Activated CD4-positive, alpha-beta memory T cell treated with anti-CD3 and anti-CD28 coated beads for 36 hours (primary cell): Measurements from ENCODE around the gene GPR35. TPM values are rescaled to one million over a fixed set of nuclear protein-coding genes. Genes with fewer than 3 reads are reported as not detected.
"Not testable (repeated sequence)": the region's sequence is repeated elsewhere in the genome, so short reads cannot be mapped to it uniquely, and the experiment has no call there.

Source experiments
- CTCF ChIA-PET: fragments of 350-600 bp; sonication (Branson Sonifier 250); formaldehyde crosslinking; loops from one replicate; lab custom pipeline; 2021; ENCODE audit warnings: antibody characterized with exemption, inconsistent platforms; lab: Charles Lee
- POLR2A ChIA-PET: fragments of 350-600 bp; sonication (Branson Sonifier 250); formaldehyde crosslinking; loops from one replicate; lab custom pipeline; 2021; ENCODE audit warnings: antibody characterized with exemption; lab: Charles Lee
- DNase-seq: peaks from one replicate; pipeline ENCODE4 v3.0.0-alpha.2; 2020
- H3K27ac Mint-ChIP-seq: one replicate; pipeline ENCODE4 v1.8.0; 2021; ENCODE audit warnings: mixed read lengths
- H3K27me3 Mint-ChIP-seq: one replicate; pipeline ENCODE4 v1.8.0; 2021; ENCODE audit warnings: mixed read lengths
- H3K36me3 Mint-ChIP-seq: one replicate; pipeline ENCODE4 v1.8.0; 2021; ENCODE audit warnings: mixed read lengths
- H3K4me1 Mint-ChIP-seq: one replicate; pipeline ENCODE4 v1.8.0; 2021; ENCODE audit warnings: low read depth, mixed read lengths
- H3K4me3 Mint-ChIP-seq: one replicate; pipeline ENCODE4 v1.8.0; 2021; ENCODE audit warnings: mild to moderate bottlenecking, mixed read lengths
- H3K9me3 Mint-ChIP-seq: one replicate; pipeline ENCODE4 v1.8.0; 2021; ENCODE audit warnings: mixed read lengths
- intact Hi-C: fragments of 100-400 bp; cut with micrococcal nuclease; formaldehyde crosslinking; loops from one replicate; pipeline ENCODE4 v1.15.1; 2023
- total RNA-seq, 2 experiments: library from RNA; stranded (reverse); gene quantifications; one replicate each; pipeline ENCODE4 v1.2.3, GENCODE V29; 2021

Gene GPR35
- total RNA-seq, 2 experiments from 2014 or later, result 3.4 to 4.7 TPM

DNA sequence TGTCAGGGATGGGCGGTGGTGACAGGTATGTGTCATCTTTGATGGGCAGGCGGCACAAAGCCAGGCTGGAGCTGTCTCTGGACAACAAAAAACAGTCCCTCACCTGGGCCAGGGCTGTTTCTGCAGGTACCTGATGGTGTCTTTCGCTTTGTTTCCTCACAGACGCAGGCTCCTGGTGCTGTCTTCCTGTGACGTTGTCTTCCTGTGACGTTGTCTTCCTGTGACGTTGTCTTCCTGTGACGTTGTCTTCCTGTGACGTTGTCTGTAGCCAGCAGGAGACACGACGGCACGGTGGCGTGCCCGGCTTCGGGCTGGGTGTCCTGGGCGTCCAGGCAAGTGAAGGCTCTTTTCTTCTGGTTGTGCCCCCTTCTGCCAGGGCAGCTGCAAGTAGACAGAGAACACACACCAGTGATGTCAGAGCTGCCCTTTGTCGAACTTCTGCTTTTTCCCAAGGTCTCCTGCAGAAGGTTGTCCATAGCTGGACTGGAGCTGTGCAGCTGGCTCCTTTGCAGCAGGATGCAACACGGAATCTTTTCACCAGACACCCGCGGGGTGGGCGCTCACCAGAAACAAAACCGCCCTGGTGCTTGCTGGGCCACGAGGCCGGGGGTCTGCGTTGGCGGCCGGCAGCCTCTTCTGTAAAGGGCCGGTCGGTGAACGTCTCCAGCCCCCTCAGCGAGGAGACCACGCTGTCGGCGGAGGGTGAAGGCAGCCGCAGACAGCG, 21.1 kb downstream of the GPR35 start:
- DNase-seq, result peak; percentile 28
- intact Hi-C loops, result no loop called here
- Mint-ChIP-seq H3K27ac (no peak overlapping the region), H3K4me3 (no peak overlapping the region), H3K4me1 (peaks cover 2% of the 10 kb centered on the region), H3K9me3 (no peaks in the 10 kb centered on the region), H3K36me3 (no peaks in the 10 kb centered on the region), H3K27me3 (peaks cover 27% of the 10 kb centered on the region)
- CTCF ChIA-PET, result no interaction called here
- POLR2A ChIA-PET, result no interaction called here

DNA sequence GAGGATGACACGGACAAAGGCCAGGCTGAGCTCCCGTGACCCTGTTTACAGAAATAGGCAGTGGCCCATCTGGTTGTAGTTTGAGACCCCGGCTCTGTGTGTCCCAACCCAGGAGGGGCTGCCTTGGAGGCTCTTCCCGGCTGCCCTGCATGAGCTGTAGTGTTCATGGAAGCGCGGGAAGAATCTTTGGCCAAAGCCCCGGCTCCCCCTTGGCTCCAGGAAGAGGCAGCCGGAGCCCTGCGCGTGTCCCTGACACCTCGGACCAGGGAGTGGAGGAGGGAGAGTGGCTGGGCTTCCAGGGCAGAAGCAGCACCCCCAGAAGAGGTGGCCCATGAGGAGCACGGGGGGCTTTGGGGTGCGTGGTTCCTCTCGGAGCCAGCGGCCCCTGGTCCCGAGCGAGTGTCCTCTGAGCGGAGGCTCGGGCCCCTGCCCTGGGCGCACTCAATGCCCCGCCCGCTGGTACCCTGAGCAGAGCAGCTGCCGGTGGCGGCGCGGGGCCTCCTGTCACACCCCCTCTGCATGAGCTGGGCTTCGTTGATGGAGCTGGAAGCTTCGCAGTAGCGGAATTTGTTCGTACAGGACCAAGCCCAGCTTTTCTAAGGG, 21.7 kb downstream of the GPR35 start:
- ChIA-PET CTCF (no interaction called here), POLR2A (no interaction called here)
- H3K27me3 Mint-ChIP-seq, result peaks cover 27% of the 10 kb centered on the region
- no peak overlapping the region for H3K4me3 Mint-ChIP-seq
- no peak for DNase-seq
- H3K4me1 Mint-ChIP-seq, result peaks cover 2% of the 10 kb centered on the region
- H3K27ac Mint-ChIP-seq, result no peak overlapping the region
- no peaks in the 10 kb centered on the region for H3K9me3 Mint-ChIP-seq
- intact Hi-C loops, result no loop called here
- H3K36me3 Mint-ChIP-seq, result no peaks in the 10 kb centered on the region

DNA sequence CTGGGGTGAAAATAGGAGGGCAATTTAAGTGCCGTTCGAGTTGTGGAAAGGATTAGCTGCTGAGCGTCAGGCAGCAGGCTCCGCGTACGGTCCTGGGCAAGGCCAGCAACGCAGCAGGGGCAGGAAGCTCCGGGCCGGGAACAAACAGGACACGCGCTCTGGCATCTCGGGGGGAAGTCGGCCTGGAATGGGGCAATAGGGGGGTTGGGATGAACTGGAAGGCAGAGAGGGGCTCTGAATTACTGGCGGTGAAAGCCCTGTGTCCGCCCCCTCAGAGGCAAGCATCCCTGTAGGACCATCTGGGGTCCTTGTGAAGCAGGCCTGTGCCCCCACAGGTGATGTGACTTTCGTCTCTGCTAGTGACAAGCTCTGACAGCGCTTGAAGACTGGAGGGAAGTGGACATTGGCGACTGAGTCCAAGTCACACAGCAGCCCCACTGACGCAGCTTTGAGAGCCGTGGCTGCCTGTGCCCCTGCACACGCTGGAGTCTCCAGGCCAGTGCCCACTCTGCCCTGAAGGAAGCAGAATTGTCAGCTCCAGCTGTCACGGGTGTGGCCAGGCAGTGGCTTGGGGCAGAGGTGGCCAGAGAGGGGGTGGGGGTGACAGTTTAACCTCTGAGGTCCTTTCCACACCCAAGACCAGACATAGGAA, 22.3 kb downstream of the GPR35 start:
- Mint-ChIP-seq H3K9me3 (no peaks in the 10 kb centered on the region), H3K36me3 (no peaks in the 10 kb centered on the region), H3K4me3 (no peak overlapping the region), H3K27ac (no peak overlapping the region), H3K4me1 (peaks cover 2% of the 10 kb centered on the region), H3K27me3 (peaks cover 30% of the 10 kb centered on the region)
- CTCF ChIA-PET, result no interaction called here
- DNase-seq, result no peak
- POLR2A ChIA-PET, result no interaction called here
- intact Hi-C loops, result no loop called here

DNA sequence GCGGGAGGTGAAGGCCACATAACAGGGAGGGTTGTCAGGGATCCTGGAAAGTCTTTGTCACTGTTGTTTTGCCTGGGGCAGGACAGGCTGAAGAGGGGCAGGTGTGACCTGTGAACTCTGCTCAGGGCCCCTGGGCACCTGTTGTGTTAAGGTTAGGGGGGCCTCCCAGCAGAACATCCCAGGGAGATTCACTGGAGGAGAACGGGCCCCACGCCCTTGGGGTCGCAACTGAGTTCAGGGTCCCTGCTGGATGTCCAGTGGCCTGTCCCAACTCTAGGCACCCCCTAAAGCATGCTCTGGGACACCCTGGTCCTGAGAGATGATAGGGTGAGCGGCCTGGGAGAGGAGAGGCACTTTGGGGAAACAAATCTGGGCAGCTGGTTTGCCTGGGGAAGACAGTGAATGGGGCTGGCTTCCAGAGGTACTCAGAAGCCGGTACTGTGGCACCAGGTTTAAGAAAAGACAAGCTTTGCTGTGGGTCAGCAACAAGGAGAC, 22.9 kb downstream of the GPR35 start:
- DNase-seq, result no peak
- H3K36me3 Mint-ChIP-seq, result no peaks in the 10 kb centered on the region
- peaks cover 32% of the 10 kb centered on the region for H3K27me3 Mint-ChIP-seq
- H3K27ac Mint-ChIP-seq, result no peak overlapping the region
- intact Hi-C loops, result no loop called here
- no peaks in the 10 kb centered on the region for H3K9me3 Mint-ChIP-seq
- POLR2A ChIA-PET, result no interaction called here
- CTCF ChIA-PET, result no interaction called here
- peaks cover 2% of the 10 kb centered on the region for H3K4me1 Mint-ChIP-seq
- H3K4me3 Mint-ChIP-seq, result no peak overlapping the region

DNA sequence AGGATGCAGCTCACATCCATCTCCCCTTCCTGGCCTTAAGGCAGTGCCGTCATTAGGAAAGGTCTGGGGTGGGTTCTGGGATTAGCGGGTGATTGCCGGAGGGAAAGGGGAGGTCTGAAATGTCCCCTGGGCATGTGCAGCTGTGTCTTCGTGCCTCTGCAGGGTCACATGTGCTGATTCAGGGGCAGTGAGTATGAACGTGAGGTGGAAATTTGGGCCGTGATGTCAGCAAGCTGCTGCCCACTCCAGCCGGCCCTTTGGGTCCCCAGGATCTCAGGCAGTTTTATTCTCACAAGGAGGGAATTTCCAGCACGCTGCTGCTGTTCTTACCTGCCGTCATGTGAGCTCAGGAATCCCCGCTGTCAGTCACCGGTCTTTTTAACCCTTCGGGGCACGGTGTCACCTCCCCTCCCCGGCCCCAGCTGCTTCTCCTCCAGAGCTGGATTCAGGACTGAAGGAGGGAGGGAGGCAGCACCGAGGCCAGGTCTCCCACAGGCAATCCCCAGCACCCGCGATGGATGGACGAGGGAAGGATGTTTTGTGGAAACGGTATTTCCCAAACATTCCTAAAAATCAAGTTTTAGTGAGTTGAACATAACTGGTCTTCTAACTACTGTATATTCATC, 23.5 kb downstream of the GPR35 start:
- CTCF ChIA-PET, result no interaction called here
- intact Hi-C loops, result no loop called here

DNA sequence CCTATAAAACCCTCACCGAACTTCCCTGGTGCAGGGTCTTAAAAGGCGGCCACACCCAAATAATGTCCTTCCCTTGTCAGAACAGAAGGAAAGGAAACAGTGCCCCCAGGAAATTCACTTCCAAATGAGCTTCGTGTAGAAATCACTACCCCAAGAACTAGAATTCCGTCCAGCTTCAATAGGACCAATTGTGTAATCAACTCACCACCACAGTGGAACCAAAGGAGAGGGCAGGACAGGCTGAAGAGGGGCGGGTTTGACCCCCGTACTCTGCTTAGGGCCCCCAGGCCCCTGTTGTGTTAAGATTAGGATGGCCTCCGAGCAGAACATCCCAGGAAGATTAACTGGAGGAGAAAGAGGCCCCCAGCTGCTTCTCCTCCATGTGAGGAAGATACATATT, 24.1 kb downstream of the GPR35 start:
- intact Hi-C loops, result no loop called here
- ChIA-PET POLR2A (no interaction called here), CTCF (no interaction called here)
- H3K27ac Mint-ChIP-seq, result no peak overlapping the region
- no peaks in the 10 kb centered on the region for H3K36me3 Mint-ChIP-seq
- H3K4me1 Mint-ChIP-seq, result peaks cover 2% of the 10 kb centered on the region
- no peak for DNase-seq
- peaks cover 34% of the 10 kb centered on the region for H3K27me3 Mint-ChIP-seq
- H3K4me3 Mint-ChIP-seq, result no peak overlapping the region
- no peaks in the 10 kb centered on the region for H3K9me3 Mint-ChIP-seq

More for the DNA sequence above, 23.5 kb downstream of the GPR35 start:
- peaks cover 33% of the 10 kb centered on the region for H3K27me3 Mint-ChIP-seq
- H3K4me1 Mint-ChIP-seq, result peaks cover 2% of the 10 kb centered on the region
- POLR2A ChIA-PET, result no interaction called here
- no peak overlapping the region for H3K4me3 Mint-ChIP-seq
- no peak overlapping the region for H3K27ac Mint-ChIP-seq
- no peaks in the 10 kb centered on the region for H3K9me3 Mint-ChIP-seq
- DNase-seq, result no peak
- H3K36me3 Mint-ChIP-seq, result no peaks in the 10 kb centered on the region

DNA sequence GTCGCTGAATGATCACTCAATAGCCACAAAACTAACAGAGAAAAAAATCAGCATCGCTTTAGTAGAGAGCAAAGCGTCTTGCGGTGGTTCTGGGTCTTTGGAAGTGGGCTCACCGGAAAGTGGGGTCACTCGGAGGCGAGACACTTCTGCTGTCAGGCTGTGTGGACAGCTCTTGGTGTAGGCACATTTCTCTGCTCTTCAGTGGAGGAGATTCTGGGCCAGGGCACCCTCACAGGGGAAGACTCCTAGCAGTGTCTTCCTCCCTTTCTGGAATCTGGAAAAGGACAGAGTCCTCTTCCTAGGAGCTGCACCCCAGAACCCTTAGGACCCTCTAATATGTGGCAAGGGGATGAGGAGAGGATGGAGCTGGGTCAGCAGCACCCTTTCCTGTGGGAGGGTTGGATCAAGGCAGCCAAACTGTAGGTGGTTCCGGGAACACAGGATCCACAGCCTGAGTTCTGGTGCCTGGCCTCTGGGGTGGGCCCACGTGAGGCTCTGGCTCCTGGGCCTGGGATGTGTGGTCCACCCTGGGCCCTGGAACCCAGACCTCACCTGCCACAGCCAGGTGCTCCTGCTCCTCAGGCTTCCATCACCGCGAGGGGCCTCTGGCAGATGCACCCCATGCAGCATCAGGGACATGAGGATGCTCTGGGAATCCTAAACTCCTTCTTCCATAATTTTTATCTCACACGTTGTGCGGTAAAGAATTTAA, 25.1 kb downstream of the GPR35 start:
- DNase-seq, result no peak
- no peaks in the 10 kb centered on the region for H3K9me3 Mint-ChIP-seq
- no peaks in the 10 kb centered on the region for H3K36me3 Mint-ChIP-seq
- ChIA-PET CTCF (no interaction called here), POLR2A (no interaction called here)
- H3K4me3 Mint-ChIP-seq, result no peak overlapping the region
- peaks cover 44% of the 10 kb centered on the region for H3K27me3 Mint-ChIP-seq
- H3K27ac Mint-ChIP-seq, result no peak overlapping the region
- peaks cover 5% of the 10 kb centered on the region for H3K4me1 Mint-ChIP-seq
- intact Hi-C loops, result no loop called here

DNA sequence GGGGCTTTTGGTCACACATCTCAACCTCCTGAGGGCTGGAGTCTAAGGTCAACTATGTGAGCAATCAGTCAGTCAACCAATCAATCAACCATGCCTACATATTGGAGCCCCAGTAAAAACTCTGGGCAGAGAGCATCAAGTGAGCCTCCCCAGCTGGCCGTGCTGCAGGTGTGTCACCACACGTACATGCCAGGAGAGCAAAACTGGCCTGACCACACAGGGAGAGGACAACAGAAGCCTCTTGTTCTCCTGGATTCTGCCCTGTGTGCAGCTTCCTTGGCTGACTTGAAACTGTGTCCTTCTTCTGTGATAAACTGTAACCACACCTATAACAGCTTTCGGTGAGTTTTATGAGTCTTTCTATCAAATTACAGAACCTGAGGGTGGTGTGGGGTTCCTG, 25.9 kb downstream of the GPR35 start:
- peaks cover 5% of the 10 kb centered on the region for H3K4me1 Mint-ChIP-seq
- intact Hi-C loops, result no loop called here
- no peak overlapping the region for H3K27ac Mint-ChIP-seq
- ChIA-PET CTCF (no interaction called here), POLR2A (interaction anchor here (1.2 kb wide), 1 partner anchor 93 kb away, joined by 3 read pairs; no protein-coding TSS in a partner anchor)
- peaks cover 44% of the 10 kb centered on the region for H3K27me3 Mint-ChIP-seq
- H3K4me3 Mint-ChIP-seq, result no peak overlapping the region
- H3K36me3 Mint-ChIP-seq, result no peaks in the 10 kb centered on the region
- no peak for DNase-seq
- H3K9me3 Mint-ChIP-seq, result no peaks in the 10 kb centered on the region

DNA sequence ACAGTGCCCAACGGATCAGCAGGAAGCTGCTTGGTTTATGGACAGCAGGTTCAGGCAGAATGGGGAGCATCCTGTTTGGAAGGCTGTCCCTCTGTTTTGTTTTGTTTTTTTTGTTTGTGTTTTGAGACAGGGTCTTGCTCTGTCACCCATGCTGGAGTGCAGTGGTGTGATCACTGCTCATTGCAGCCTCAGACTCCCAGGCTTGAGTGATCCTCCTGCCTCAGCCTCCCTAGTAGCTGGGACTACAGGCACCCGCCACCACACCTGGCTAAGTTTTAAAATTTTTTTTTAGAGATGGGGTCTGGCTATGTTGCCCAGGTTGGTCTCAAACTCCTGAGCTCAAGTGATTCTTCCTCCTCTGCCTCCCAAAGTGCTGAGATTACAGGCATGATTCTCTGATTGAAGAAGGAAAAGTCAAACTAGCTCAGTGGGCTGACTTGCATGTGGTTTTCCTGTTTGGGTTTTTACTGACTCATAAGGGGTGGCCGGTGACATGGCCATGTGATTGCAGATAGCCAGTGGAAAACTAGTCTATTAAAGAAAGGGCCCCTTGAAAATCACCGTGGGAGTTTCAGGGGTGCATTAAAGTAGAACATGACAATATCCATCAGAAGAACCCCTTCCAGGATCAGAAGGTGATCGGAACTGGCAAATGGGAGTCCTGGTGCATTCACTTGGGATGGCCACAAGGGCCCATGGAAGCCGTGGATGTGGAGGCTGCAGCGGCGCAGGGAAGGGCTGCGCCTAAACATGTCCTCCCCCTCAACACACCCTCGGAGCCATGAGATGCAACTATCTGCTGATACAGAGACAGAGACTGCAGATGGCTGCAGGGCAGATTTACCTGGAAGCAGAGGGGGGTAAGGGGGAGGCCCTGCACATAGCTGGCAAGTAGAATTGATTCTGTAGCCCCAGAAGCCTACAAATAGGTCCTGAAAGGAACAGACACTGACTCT, 30.9 kb downstream of the GPR35 start:
- Mint-ChIP-seq H3K27me3 (peaks cover 16% of the 10 kb centered on the region), H3K4me1 (peaks cover 10% of the 10 kb centered on the region), H3K36me3 (no peaks in the 10 kb centered on the region), H3K4me3 (no peak overlapping the region), H3K27ac (no peak overlapping the region), H3K9me3 (no peaks in the 10 kb centered on the region)
- intact Hi-C loops, result no loop called here
- DNase-seq, result peak; percentile 43
- POLR2A ChIA-PET, result interaction anchor here (1.2 kb wide), 1 partner anchor 29 kb away, joined by 3 read pairs; no protein-coding TSS in a partner anchor
- CTCF ChIA-PET, result no interaction called here

DNA sequence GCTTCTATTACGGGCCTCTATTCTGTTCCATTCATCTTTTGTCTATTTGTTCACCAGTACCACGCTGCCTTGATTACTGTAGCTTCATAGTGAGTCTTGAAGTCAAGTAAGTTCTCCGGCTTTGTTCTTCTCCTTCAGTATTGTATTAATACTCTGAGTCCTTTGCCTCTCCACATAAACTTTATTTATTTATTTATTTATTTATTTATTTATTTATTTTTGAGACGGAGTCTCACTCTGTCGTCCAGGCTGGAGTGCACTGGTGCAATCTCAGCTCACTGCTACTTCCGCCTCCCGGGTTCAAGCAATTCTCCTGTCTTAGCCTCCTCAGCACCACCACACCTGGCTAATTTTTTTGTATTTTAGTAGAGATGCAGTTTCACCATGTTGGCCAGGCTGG, 34.6 kb downstream of the GPR35 start:
- intact Hi-C loops, H3K4me3 Mint-ChIP-seq, H3K27ac Mint-ChIP-seq, H3K4me1 Mint-ChIP-seq, H3K9me3 Mint-ChIP-seq, H3K27me3 Mint-ChIP-seq, H3K36me3 Mint-ChIP-seq, POLR2A ChIA-PET, DNase-seq: not testable (repeated sequence)
- CTCF ChIA-PET, result interaction anchor here (0.6 kb wide), 1 partner anchor 91 kb away, joined by 3 read pairs; no protein-coding TSS in a partner anchor

DNA sequence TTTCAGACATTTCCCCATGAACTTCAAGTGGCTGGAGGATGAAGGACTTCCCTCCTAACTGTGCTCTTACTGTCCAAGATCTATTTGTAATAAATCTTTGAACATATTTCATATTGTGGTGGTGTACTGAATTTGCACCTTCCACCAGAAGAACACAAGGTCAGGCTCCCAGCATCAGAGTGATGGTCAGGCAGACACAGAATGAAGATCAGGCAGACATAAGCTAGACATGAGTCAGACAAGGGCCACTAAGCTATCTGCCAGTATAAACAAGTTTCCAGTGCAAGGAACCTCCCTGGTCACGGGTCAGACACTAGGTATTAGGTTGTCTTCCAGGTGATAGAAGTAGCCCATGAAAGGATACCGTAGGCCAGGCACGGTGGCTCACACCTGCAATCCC, 37.4 kb downstream of the GPR35 start:
- Mint-ChIP-seq H3K9me3 (peaks cover 11% of the 10 kb centered on the region), H3K27ac (no peak overlapping the region), H3K4me1 (no peaks in the 10 kb centered on the region), H3K27me3 (peaks cover 12% of the 10 kb centered on the region), H3K36me3 (no peaks in the 10 kb centered on the region), H3K4me3 (no peak overlapping the region)
- intact Hi-C loops, result no loop called here
- no peak for DNase-seq
- CTCF ChIA-PET, result no interaction called here
- POLR2A ChIA-PET, result no interaction called here
